GM12878 (cell line): ENCODE measurements around the gene TMEM176B. TPM values are rescaled to one million over a fixed set of nuclear protein-coding genes. Genes with fewer than 3 reads are reported as not detected.

ENCODE experiments used
- ATAC-seq: fragments of 200-7000 bp; cut with Tn5 transposase; 3 replicates; pipeline ENCODE4 v1.9.1; 2020; ENCODE audit warnings: mild to moderate bottlenecking, moderate library complexity
- BruUV-seq: library from RNA; stranded (reverse); fragments of 400-500 nt; replicated peaks from 2 replicates; lab custom pipeline; 2021; lab: Mats Ljungman, UMichigan
- CTCF ChIA-PET: fragments of 300-600 bp; sonication (Branson Sonifier 250); formaldehyde crosslinking; extraction: SDS; loops from one replicate; lab custom pipeline; 2021; ENCODE audit warnings: inconsistent platforms; lab: Yijun Ruan, JAX
- POLR2A ChIA-PET: fragments of 350-600 bp; formaldehyde crosslinking; extraction: SDS; loops from one replicate; lab custom pipeline; 2021; ENCODE audit warnings: inconsistent platforms; lab: Charles Lee
- RAD21 ChIA-PET: fragments of 300-600 bp; sonication (Branson Sonifier 250); formaldehyde crosslinking; loops from one replicate; lab custom pipeline; 2023; ENCODE audit warnings: antibody characterized with exemption; ENCODE audit not compliant: unreplicated experiment; lab: Charles Lee
- SMC1A ChIA-PET: fragments of 300-600 bp; sonication (Branson Sonifier 250); formaldehyde crosslinking; loops from one replicate; lab custom pipeline; 2023; ENCODE audit not compliant: unreplicated experiment, uncharacterized antibody; lab: Charles Lee
- DNase-seq: peaks from one replicate; pipeline ENCODE4 v3.0.0-alpha.2; 2011; ENCODE audit warnings: low read depth, low spot score
- FAIRE-seq: peaks from 3 replicates; lab custom pipeline; 2011; peaks lifted over from hg19 to GRCh38; lab: Jason Lieb, UNC
- H2AFZ ChIP-seq: 2 replicates; pipeline ENCODE4 v1.6.0; 2011; ENCODE audit warnings: low read depth, low read length, control low read depth; ENCODE audit not compliant: control insufficient read depth
- H3K27ac ChIP-seq: 2 replicates; pipeline ENCODE4 v1.5.1; 2011; ENCODE audit warnings: control low read depth; ENCODE audit not compliant: control insufficient read depth, insufficient read depth
- H3K27me3 ChIP-seq, 2 experiments: replicated peaks in 1 of 2; 2 replicates each; pipeline versions ENCODE4 v1.6.0 to v1.6.1; 2011; ENCODE audit warnings: low read length in 1 of 2; ENCODE audit not compliant: control insufficient read depth in 2 of 2, insufficient read depth in 2 of 2
- H3K36me3 ChIP-seq, 2 experiments: 2 replicates each; pipeline ENCODE4 v1.5.1; 2011; ENCODE audit warnings: low read length in 1 of 2; ENCODE audit not compliant: control insufficient read depth in 2 of 2, insufficient read depth in 2 of 2
- H3K4me1 ChIP-seq: 2 replicates; pipeline ENCODE4 v1.6.1; 2011; ENCODE audit warnings: mild to moderate bottlenecking, low read length, moderate library complexity, mixed read lengths; ENCODE audit not compliant: control insufficient read depth, insufficient read depth
- H3K4me2 ChIP-seq: 2 replicates; pipeline ENCODE4 v1.6.0; 2011; ENCODE audit warnings: control low read depth; ENCODE audit not compliant: control insufficient read depth, insufficient read depth
- H3K4me3 ChIP-seq: fragments of 200-600 bp; sonication (generic); 2 replicates; pipeline ENCODE4 v1.5.1; 2016
- H3K79me2 ChIP-seq: 2 replicates; pipeline ENCODE4 v1.6.0; 2011; ENCODE audit warnings: low read length; ENCODE audit not compliant: control insufficient read depth, insufficient read depth
- H3K9ac ChIP-seq: 2 replicates; pipeline ENCODE4 v1.8.0; 2011; ENCODE audit warnings: low read length, control low read depth, mixed read lengths; ENCODE audit not compliant: control insufficient read depth, insufficient read depth
- H3K9me3 ChIP-seq: replicated peaks from 3 replicates; pipeline ENCODE4 v1.5.1; 2011; ENCODE audit warnings: mild to moderate bottlenecking, low read length; ENCODE audit not compliant: control insufficient read depth, insufficient read depth
- H4K20me1 ChIP-seq: 2 replicates; pipeline ENCODE4 v1.6.0; 2011; ENCODE audit not compliant: control insufficient read depth, insufficient read depth
- EP300 ChIP-seq, 2 experiments: fragments of 150-350 bp in 1 of 2; IDR thresholded peaks; 2 replicates each; pipeline ENCODE4 v1.6.1; 2011 to 2012; ENCODE audit warnings: low read depth in 2 of 2, low read length in 2 of 2, borderline replicate concordance in 1 of 2, improper control_type of control experiment in 1 of 2, inconsistent platforms in 1 of 2; ENCODE audit not compliant: control insufficient read depth in 1 of 2
- IKZF2 ChIP-seq, 2 experiments: fragments of 450-650 bp; IDR thresholded peaks; 2 replicates each; pipeline ENCODE4 v1.6.1; 2017; ENCODE audit warnings: mild to moderate bottlenecking in 2 of 2, moderate library complexity in 2 of 2
- SMC3 ChIP-seq: IDR thresholded peaks from 2 replicates; pipeline ENCODE4 v1.6.1; 2011; ENCODE audit warnings: low read length, improper control_type of control experiment, borderline replicate concordance
- STAT3 ChIP-seq: IDR thresholded peaks from 2 replicates; pipeline ENCODE4 v1.6.1; 2011; ENCODE audit warnings: low read depth, low read length, improper control_type of control experiment
- ZNF622 ChIP-seq: fragments of 450-650 bp; IDR thresholded peaks from 2 replicates; pipeline ENCODE4 v1.6.1; 2017; ENCODE audit warnings: mild to moderate bottlenecking, inconsistent platforms
- ZSCAN29 ChIP-seq: fragments of 450-650 bp; IDR thresholded peaks from 2 replicates; pipeline ENCODE4 v1.6.1; 2017; ENCODE audit warnings: mild to moderate bottlenecking, moderate library complexity
- WGBS: methylation state at CpG from one replicate; pipeline ENCODE4 v1.1.6; 2016; ENCODE audit warnings: low lambda C conversion rate; ENCODE audit not compliant: insufficient replicate concordance, insufficient coverage; ENCODE audit errors: missing lambda C conversion rate; 5-methylcytosine and 5-hydroxymethylcytosine counted together
- in situ Hi-C: fragments of 300-500 bp; cut with MboI; formaldehyde crosslinking; loops from 9 replicates; pipeline ENCODE4 v1.14.3; 2018; ENCODE audit warnings: mixed read lengths
- intact Hi-C: fragments of 100-400 bp; cut with micrococcal nuclease; formaldehyde crosslinking; loops from one replicate; pipeline ENCODE4 v1.14.2; 2022; ENCODE audit not compliant: unreplicated experiment
- polyA plus RNA-seq, 11 experiments: library from polyadenylated mRNA; depleted of rRNA in 4 of 11; unstranded in 6 of 11; stranded (reverse) in 5 of 11; fragments of >200 nt; fragmentation: Nextera tagmentation in 4 of 11; fragmentation: Illumina TruSeq in 1 of 11; extraction: Ambion mirVana in 4 of 11; extraction: Trizol in 1 of 11; gene quantifications; 1 replicate in 1 of 11; 2 replicates in 10 of 11; pipeline versions ENCODE4 v1.2.1 to v1.2.3, GENCODE V29; 2011 to 2016; ENCODE audit warnings: inconsistent platforms in 2 of 11, missing spikeins in 2 of 11, low read depth in 1 of 11
- total RNA-seq, 4 experiments: library from RNA; depleted of rRNA in 3 of 4; stranded (reverse); fragments of >200 nt in 3 of 4; fragmentation: Illumina TruSeq in 1 of 4; extraction: Trizol in 1 of 4; gene quantifications; 2 replicates each; pipeline versions ENCODE4 v1.2.1 to v1.2.3, GENCODE V29; 2013 to 2021
- TF ChIP-seq, protein P1 (sequence below): fragments of 450-650 bp; IDR thresholded peaks from 2 replicates; pipeline ENCODE4 v1.6.1; 2018; ENCODE audit warnings: borderline replicate concordance, mild to moderate bottlenecking; ENCODE audit not compliant: partially characterized antibody
- TF ChIP-seq, protein P2 (sequence below): fragments of 150-350 bp; IDR thresholded peaks from 2 replicates; pipeline ENCODE4 v1.6.1; 2014; ENCODE audit warnings: mild to moderate bottlenecking, low read depth, low read length
- TF ChIP-seq, protein P3 (sequence below): fragments of 450-650 bp; IDR thresholded peaks from 2 replicates; pipeline ENCODE4 v1.6.1; 2014; ENCODE audit warnings: mild to moderate bottlenecking

Gene TMEM176B
- total and polyA plus RNA-seq, 10 of the 15 experiments (the other 5 are each of a cell fraction or from before 2014, with no cell fraction given): 0.05 to 0.40 (median 0.20) TPM; not detected in 4

DNA sequence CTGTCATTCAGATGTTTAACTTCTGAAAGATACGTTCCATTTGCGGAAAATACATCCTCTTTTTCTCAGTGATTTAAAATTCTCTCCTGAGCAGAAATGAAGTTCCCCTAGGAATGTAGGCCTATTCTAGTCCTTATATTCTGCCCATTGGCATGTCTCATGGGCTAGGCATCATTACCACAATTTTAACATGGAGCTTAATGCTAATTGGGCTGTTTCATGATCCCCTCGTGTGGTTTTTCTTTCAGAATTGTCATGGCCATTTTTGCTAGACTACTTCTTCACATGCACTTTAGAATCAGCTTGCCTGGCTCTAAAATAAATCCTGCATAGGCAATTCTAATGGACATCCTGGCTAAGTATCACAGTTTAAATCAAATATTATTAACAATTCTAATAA is 1.0 kb downstream of the TMEM176B start:
- Histone ChIP-seq H3K36me3 (no peaks in the 10 kb centered on the region), H3K27ac (no peak overlapping the region), H4K20me1 (no peaks in the 10 kb centered on the region), H2AFZ (no peak overlapping the region), H3K9ac (no peak overlapping the region), H3K4me2 (no peak overlapping the region), H3K4me1 (no peaks in the 10 kb centered on the region), H3K9me3 (no peaks in the 10 kb centered on the region), H3K27me3 (peaks cover 10 to 14% of the 10 kb centered on the region in 2 experiments; a peak in 3 of 4 replicates), H3K4me3 (no peak overlapping the region), H3K79me2 (no peaks in the 10 kb centered on the region)
- SMC1A ChIA-PET: interaction anchor here (1.2 kb wide), 1 partner anchor 12 kb away, joined by 3 read pairs; no protein-coding TSS in a partner anchor
- intact Hi-C loops: no loop called here
- no TSS peak for BruUV-seq
- ATAC-seq: no peak
- FAIRE-seq: no peak
- 65% methylated on average over 3 of the region's 3 CpGs for WGBS
- in situ Hi-C loops: no loop called here
- POLR2A ChIA-PET: interaction anchor here (1.9 kb wide), 1 partner anchor 11 kb away, joined by 7 read pairs; no protein-coding TSS in a partner anchor
- TF ChIP-seq STAT3: no peak
- TF ChIP-seq ZSCAN29: no peak
- TF ChIP-seq, protein P1, sequence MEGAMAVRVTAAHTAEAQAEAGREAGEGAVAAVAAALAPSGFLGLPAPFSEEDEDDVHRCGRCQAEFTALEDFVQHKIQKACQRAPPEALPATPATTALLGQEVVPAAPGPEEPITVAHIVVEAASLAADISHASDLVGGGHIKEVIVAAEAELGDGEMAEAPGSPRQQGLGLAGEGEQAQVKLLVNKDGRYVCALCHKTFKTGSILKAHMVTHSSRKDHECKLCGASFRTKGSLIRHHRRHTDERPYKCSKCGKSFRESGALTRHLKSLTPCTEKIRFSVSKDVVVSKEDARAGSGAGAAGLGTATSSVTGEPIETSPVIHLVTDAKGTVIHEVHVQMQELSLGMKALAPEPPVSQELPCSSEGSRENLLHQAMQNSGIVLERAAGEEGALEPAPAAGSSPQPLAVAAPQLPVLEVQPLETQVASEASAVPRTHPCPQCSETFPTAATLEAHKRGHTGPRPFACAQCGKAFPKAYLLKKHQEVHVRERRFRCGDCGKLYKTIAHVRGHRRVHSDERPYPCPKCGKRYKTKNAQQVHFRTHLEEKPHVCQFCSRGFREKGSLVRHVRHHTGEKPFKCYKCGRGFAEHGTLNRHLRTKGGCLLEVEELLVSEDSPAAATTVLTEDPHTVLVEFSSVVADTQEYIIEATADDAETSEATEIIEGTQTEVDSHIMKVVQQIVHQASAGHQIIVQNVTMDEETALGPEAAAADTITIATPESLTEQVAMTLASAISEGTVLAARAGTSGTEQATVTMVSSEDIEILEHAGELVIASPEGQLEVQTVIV: no peak
- no peak for TF ChIP-seq IKZF2 (IDR thresholded peaks at IDR 0.05)
- TF ChIP-seq ZNF622: no peak
- no peak for TF ChIP-seq EP300 (IDR thresholded peaks at IDR 0.05; ENCODE audit: borderline replicate concordance in 1 of 2, control insufficient read depth in 1 of 2, low read depth in 2 of 2, low read length in 2 of 2)
- TF ChIP-seq, protein P2, sequence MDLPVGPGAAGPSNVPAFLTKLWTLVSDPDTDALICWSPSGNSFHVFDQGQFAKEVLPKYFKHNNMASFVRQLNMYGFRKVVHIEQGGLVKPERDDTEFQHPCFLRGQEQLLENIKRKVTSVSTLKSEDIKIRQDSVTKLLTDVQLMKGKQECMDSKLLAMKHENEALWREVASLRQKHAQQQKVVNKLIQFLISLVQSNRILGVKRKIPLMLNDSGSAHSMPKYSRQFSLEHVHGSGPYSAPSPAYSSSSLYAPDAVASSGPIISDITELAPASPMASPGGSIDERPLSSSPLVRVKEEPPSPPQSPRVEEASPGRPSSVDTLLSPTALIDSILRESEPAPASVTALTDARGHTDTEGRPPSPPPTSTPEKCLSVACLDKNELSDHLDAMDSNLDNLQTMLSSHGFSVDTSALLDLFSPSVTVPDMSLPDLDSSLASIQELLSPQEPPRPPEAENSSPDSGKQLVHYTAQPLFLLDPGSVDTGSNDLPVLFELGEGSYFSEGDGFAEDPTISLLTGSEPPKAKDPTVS: no peak
- TF ChIP-seq, protein P3, sequence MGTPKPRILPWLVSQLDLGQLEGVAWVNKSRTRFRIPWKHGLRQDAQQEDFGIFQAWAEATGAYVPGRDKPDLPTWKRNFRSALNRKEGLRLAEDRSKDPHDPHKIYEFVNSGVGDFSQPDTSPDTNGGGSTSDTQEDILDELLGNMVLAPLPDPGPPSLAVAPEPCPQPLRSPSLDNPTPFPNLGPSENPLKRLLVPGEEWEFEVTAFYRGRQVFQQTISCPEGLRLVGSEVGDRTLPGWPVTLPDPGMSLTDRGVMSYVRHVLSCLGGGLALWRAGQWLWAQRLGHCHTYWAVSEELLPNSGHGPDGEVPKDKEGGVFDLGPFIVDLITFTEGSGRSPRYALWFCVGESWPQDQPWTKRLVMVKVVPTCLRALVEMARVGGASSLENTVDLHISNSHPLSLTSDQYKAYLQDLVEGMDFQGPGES: no peak
- no peak for TF ChIP-seq SMC3
- RAD21 ChIA-PET: interaction anchor here (1.5 kb wide), 1 partner anchor 11 kb away, joined by 5 read pairs; no protein-coding TSS in a partner anchor
- CTCF ChIA-PET: interaction anchor here (0.6 to 1.4 kb wide), 4 partner anchors 12 to 219 kb away, joined by 3 to 5 read pairs (median 3); no protein-coding TSS in a partner anchor
- DNase-seq: no peak
